ENCODE data around the gene NGF. TPM values are rescaled to one million over a fixed set of nuclear protein-coding genes. Genes with fewer than 3 reads are reported as not detected.

NGF gene
- total and polyA plus RNA-seq, 12 donors: 1.8 to 21.6 (median 3.3) TPM

DNA sequence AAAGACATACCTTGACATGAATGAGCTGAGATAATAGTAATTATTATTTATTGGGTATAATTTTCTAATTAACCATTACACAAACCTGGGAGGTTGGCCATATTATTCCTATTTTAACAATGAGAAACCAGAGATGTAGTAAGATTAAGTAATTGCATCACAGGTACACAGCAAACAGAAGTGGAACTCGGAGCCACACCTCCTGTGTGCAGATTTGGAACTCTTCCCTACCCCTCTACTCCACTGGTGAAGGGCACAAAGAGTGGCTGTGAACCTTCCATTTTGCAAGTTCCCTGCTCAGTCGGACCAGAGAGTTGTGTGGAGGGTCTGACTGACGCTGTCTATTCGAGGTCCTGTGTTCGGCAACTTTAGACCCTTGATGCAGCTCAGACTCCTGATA lies 45.0 kb downstream of the NGF start:
- DNase-seq: no peak
- Histone ChIP-seq H3K9me3 (no peaks in the 10 kb centered on the region), H3K36me3 (no peaks in the 10 kb centered on the region), H3K4me1 (peaks cover 0 to 33% (median 7%) of the 10 kb centered on the region in 9 donors), H3K27me3 (no peaks in the 10 kb centered on the region), H3K27ac (no peak overlapping the region), H3K4me3 (no peak overlapping the region)
- intact Hi-C loops (cut with DNase I): no loop called here
- no peak for TF ChIP-seq CTCF (IDR thresholded peaks at IDR 0.05)
- ATAC-seq: no peak
- 91 to 92% methylated on average over 5 of the region's 5 CpGs for WGBS, 2 donors

- intact Hi-C loops (cut with DNase I): no loop called here
- no peak for TF ChIP-seq CTCF (IDR thresholded peaks at IDR 0.05)
- Histone ChIP-seq H3K27ac (no peak overlapping the region), H3K4me1 (peaks cover 0 to 23% (median 7%) of the 10 kb centered on the region in 9 donors), H3K27me3 (no peaks in the 10 kb centered on the region), H3K36me3 (peaks cover 0 to 5% (median 0%) of the 10 kb centered on the region in 9 donors), H3K9me3 (no peaks in the 10 kb centered on the region), H3K4me3 (no peak overlapping the region)
- DNase-seq: no peak
- WGBS, 2 donors: 75 to 81% methylated on average over 5 of the region's 5 CpGs
- ATAC-seq: no peak
Measured at GRCh38 chr1:115291741-115292140, 46.3 kb downstream of the NGF start.

DNA sequence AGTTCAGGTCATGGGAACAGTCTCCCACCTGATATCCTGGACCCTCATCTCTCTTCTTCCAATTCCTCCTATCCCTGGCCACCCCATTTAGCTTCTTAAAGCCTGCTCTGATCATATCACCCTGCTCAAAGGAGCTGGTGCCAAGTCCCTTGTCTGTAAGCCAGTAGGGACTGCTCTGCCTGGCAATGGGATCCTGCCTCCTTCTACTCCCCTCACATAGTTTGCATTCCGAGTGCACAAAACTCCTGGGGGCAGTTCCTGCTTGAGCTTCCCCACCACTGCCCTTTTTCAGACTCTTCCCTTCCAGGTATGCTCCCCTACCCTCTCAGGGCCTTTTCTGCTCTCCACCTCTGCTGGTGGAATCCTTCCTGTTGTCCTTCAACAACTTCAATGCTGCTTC lies 48.1 kb downstream of the NGF start:
- H3K4me3 ChIP-seq: no peak overlapping the region
- H3K36me3 ChIP-seq: peaks cover 0 to 7% (median 0%) of the 10 kb centered on the region in 9 donors
- TF ChIP-seq CTCF (IDR thresholded peaks at IDR 0.05): no peak
- intact Hi-C loops (cut with DNase I): no loop called here
- H3K27ac ChIP-seq: no peak overlapping the region
- ATAC-seq (no peak), DNase-seq (no peak)
- no peaks in the 10 kb centered on the region for H3K9me3 ChIP-seq
- WGBS, 2 donors: 41 to 42% methylated on average over 1 of the region's 1 CpG
- H3K4me1 ChIP-seq: peaks cover 0 to 19% (median 7%) of the 10 kb centered on the region in 9 donors
- no peaks in the 10 kb centered on the region for H3K27me3 ChIP-seq

- intact Hi-C loops (cut with DNase I): no loop called here
- H3K4me1 ChIP-seq: peaks cover 0 to 27% (median 12%) of the 10 kb centered on the region in 9 donors
- H3K36me3 ChIP-seq: peaks cover 0 to 7% (median 0%) of the 10 kb centered on the region in 9 donors
- no peaks in the 10 kb centered on the region for H3K27me3 ChIP-seq
- H3K27ac ChIP-seq: no peak overlapping the region
- H3K9me3 ChIP-seq: no peaks in the 10 kb centered on the region
- DNase-seq (no peak), ATAC-seq (no peak)
- WGBS, 2 donors: 86 to 88% methylated on average over 3 of the region's 3 CpGs
- no peak for TF ChIP-seq CTCF (IDR thresholded peaks at IDR 0.05)
- no peak overlapping the region for H3K4me3 ChIP-seq
Measured at GRCh38 chr1:115288591-115289198, 49.4 kb downstream of the NGF start.

Measured in heart right ventricle (tissue), 16 donors.